GM19372 (cell line): ENCODE data around the gene KRT23.

Source experiments
- ATAC-seq: cut with Tn5 transposase; IDR thresholded peaks from one replicate; pipeline ENCODE4 v1.9.1; 2021; ENCODE audit warnings: mild to moderate bottlenecking, low read depth, moderate library complexity; ENCODE audit not compliant: unreplicated experiment

The KRT23 gene

DNA sequence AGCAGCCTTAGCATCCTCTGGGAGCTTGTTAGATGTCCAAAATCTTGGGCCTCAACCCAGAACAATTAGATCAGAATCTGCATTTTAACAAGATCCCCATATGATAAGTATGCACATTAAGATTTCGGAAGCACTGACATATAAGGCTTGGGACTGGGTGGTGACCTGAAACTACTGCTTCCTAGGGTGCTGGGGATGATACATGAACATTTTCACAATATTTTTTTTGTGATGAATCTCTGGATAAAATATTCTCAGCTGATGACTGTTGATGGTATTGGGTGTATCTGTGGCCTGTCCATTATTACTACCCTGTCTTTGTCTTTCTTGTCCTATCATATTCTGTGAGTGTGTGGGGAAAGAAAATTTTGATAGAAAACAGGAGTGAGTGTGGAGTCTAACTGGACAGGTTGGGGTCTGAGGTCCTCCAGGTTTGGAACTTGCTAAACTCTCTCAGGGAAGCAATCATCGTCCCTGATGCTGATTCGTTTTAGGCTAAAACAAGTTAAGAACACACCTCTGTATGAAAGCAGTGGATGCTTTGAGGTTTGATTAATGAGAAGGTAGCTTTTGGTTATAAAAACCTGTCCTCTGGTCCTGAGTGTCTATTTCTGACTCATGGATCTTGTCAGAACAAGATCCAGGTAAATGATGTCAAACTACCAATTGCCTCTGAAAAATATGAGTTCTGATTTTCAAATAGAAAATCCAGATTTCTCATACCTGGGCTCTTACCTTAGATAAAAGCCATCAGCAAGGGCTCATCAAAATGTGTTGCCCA, 23.2 kb downstream of the KRT23 start:
- no peak for ATAC-seq

DNA sequence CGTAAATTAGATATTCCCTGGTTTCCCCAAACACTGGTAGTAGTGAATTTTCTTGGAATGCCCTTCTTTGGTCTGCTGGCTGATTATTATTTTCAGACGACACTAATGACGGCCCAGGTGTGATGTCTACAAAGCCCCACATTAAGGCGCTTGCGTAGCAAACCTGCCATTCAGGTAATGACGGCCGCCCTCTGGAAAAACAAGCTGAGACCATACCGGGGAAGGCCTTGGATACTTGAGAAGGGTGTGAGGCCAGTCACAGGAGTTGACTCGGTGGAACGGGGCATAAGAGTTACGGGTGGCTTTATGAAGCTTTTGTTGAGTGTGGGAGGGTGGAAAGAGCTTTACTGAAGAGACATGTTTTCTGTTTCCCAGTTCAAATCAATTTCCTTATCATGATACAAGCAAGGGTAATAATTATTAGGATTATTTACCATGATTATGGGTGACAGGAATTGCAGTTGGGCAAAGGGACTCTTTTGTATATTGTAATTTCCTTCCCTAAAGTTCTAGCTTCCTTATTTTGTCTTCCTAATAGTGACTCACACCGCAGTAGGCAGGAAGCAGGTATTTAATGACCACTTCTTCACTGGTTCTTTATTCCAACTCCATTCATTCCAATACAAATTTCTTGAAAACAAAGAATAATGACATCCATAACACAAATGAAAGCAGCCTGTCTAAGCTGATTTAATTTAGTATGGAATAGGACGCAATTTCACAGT, 24.8 kb downstream of the KRT23 start:
- no peak for ATAC-seq

DNA sequence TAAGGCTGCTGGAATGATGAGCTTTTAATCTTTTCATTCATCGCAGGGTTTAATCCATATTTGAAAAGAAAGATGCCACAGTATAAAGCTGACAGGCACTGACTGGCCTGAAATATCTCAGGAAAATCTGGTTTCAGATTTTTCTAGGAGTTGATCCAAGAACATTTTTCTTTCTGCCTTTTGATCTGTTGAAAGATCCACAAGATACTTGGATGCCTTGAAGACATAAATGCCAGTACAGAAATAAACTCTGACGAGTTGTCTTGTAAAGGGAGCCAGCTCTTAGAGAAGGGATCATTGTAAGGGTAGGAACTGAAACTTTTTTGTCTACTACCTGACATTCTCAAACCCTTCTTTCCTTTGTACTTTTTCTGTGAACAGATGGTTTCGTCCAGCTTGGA, 27.0 kb downstream of the KRT23 start:
- ATAC-seq = no peak

DNA sequence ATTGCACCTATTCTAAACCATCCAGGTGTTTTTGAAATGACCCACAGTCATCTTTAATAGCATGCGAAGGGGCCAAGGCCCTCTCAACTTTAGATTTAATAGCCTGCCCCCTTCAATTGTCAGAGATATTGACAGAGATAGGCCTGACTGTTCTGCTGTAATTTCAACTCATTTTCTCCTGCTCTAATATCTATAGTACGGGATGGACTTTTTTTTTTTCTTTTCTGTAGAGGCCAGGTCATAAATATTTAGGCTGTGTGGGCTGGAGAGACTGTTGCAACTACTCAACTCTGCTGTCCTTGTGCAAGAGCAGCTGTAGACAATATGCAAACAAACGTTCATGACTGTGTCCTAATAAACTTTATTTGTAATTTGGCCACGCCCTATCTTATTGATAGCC, 27.7 kb downstream of the KRT23 start:
- ATAC-seq = no peak

DNA sequence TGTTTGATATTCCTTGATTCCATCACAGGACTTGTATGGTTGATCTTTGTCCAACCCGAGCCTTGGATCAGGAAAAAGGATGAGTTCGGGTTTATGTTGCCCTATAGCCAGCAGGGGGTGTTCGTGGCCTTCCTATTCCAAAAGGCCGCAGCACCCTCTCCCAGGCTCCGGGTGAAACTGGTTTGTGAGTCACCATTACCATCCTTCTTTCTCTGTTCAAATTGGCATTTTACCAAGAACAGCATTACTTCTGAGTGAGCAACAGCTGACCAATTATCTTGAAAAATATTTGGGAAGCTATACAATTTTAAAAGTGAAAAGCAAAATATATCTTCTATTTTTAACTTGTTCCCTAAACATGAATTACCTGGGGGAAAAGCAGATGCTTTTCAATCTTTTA, 28.1 kb downstream of the KRT23 start:
- no peak for ATAC-seq

DNA sequence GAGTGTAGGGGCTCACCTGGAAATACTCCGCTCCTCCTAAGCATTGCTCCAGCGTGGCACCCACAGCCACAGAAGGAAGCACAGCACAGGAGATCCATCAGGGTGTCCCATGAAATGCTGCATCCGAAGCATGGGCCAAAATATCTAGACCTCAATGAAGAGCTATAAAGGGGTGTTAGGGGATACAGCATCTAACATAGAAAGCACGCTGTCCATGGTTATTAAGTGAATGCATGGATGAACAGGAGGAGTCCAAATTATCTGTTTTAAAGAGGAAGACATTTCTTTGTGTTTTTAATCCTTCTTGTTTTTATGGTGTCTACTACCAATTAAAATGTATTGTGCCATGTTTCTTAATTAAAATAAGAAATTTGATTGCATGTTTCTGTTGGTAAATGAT, 30.8 kb downstream of the KRT23 start:
- no peak for ATAC-seq

DNA sequence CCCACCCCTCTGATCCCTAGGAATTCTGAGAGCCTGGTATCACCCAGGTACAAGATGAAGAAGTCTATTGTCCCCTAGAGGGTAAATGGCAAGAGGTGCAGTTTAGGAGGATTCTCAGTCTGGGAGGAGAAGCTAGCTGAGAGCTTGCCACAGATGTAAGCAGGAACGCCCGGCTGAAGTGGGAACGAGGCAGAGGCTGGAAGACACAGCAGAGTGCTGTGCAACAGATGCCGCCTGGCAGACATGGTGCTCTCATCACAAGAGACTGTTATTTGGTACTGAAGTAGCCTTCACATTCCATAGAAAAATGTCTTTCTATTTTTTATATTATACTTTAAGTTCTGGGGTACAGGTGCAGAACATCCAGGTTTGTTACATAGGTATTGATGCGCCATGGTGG, 32.1 kb downstream of the KRT23 start:
- no peak for ATAC-seq

DNA sequence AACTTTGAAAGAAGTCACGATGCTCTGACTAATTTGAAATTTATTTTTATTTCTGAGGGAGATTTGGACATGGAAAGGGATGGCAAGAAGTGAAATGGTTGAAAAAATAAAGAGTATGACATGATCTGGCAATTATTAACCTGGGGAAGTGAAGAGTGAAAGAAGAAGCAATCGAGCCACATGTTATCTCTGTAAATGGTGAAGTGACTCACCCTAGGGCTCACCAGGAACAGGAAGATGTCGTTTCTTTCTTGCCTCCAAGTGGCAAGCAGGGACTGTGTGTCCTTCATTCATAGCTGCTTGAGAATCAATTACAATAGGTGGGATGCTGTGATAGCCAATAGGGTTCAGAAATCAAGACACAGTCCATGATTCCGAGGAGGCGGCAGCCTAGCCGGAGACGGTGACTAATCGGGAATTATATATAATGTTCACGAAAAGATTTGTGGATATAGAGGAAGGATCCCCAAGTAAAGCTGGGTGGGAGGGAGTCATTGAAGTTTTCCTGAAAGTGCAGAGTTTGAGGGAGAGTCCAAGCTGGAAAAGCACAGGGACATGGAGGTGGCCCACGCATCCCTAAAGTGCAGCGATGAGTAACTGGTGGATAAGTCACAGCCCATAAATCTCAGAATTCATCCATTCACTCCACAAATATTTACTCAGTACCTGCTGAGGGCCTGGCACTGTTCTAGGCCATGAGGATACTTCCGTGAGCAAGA, 34.2 kb downstream of the KRT23 start:
- no peak for ATAC-seq

DNA sequence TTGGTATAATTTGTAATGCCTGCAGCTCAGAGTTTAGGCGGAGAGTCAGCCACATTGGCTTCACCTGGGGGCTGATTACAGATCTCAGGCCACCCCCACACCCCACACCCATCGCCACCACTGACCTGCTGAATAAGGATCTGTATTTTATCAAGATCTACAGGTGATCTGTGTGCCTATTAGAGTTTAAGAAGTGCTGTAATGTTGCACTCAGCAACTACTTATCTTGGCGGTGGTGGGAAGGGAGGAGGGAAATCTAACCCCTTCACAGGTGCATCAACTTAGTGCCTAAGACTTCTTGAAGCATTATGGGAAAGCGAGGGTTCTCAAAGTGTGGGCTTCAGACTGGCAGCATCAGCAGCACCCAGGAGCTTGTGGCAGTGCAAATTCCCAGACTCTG, 34.9 kb downstream of the KRT23 start:
- no peak for ATAC-seq

DNA sequence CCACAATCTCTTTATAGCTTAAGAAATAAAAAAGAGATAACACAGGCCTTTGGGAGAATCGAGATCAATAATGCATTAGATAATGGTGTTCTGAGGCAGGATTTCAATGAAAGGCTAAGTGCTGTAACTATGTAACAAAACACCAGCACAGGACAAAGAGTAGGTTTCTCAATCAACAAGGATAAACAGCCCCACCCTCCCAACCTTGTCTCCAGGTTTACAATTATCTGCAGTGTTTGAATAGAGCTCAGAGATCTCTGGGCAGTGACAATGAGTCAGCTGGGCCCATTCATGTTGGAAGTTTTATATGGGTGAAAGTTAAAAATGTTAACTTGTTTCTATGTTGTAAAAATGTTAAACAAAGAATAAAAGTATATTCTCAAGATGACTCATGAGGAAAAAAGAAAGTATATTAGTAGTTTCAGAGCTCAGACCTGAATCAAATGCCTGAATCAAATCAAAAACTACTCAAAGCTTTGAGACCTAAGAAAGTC, 35.4 kb downstream of the KRT23 start:
- no peak for ATAC-seq

DNA sequence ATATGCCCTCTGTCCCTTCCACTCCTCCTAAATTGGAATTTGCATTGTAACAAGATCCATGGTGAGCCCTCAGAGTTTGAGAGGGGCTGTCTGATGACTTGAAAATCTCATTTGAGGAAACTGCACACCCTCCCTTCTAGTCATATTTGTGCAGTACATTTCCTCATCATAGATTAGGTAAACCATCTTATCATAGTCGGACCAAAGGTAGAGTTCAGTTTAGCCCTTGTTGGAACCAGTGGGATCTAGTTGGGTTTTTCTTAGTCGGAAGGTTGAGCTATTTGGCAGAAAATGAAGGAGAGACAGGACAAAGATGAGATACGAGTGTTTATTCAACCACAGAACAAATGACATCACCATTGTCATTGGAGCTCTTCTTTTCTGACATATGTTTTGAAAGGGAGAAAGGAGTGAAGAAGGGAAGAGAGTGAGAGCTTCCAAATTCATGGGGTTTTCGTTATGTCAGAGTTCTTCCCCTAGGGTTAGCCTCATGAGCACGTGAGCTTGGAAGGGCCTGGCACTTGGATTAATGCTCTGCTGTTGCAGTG, 36.6 kb downstream of the KRT23 start:
- ATAC-seq = no peak

DNA sequence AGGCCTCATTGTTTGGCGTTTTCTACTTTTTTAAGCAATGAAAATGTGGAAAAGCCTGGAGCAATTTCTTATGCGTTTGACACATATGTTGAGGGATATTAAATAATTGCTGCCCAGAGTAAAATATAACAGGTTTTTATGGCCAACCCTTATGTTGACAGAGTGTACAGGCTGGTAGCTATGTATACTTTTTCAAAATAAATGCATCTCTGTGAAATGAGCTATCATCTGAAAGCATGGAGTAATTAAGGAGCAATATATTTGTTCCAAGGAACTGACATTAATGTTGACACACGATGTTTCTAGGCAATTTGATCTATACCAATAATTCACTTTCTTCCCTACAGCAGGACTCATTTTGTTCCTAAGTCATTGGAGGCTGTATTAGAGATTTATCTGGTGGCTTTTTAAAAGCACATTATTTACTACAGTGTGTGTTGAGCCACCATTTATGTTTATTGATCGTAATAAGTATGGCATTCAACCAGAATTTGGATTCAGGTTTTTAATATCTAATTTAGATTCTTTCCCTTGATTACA, 40.5 kb downstream of the KRT23 start:
- no peak for ATAC-seq

DNA sequence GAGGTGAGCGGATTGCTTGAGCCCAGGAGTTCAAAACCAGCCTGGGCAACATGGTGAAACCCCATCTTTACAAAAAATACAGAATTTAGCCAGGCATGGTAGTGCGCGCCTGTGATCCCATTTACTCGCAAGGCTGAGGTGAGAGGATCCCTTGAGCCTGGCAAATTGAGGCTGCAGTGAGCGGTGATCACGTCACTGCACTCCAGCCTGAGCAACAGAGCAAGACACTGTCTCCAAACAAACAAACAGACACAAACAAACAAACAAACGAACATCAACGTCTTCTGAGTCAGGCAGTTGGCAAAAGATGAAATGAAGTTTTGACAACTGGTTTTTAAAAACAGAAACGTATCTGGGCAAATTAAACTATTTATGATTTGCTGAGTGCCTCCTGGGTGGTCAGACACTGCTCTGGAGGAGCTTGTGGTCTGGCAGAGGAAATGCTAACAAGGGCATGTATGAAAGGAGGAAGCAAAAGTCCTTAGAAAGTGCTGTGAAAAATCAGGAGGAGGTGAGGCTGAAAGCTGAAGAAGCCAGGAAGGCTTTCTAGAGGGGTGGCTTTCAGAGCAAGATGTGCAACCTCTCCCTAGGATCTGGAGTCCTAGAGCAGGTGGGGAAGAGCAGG, 42.2 kb downstream of the KRT23 start:
- ATAC-seq = no peak

DNA sequence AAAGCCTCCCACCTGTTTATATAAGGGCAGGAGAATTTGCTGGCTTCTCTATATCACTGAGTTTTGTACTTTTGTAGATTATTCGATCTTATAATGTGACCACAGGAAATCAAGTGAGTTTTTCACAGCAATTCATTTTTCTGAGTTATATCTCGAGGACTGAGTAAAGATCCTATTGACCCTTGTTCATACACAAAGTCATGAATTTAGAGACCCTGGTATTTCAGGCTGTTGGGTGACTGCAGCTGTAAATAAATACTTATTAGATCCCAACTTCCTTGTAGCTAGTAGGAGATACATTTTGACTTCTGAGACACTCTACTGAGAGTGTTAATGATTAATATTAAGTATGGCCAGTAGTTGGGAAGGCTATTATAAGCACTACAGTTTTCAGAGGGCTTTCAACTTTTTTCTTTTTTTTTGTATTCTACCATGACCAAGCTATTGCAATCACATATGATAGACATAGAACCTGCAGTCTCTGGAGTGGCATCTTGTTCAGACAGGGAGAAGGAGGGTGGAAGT, 49.2 kb downstream of the KRT23 start:
- no peak for ATAC-seq

DNA sequence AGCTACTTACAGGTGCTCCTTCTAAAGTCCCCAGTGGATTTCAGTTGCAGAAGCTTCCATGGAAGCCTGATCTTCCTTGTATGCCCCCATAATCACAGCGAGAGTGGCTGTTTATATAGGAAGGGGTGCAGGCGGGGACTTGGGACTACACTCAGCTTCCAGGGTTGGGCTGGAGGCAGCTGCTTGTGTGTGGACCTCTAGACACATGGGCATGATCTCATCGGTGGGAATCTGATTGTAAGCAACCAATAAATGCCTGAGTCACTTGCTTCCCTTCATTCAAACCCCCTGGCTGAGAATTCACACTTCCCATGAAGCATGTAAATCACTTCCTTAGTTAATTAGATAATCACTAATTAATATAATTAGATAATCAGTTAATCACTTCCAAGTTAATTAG, 51.4 kb downstream of the KRT23 start:
- no peak for ATAC-seq

DNA sequence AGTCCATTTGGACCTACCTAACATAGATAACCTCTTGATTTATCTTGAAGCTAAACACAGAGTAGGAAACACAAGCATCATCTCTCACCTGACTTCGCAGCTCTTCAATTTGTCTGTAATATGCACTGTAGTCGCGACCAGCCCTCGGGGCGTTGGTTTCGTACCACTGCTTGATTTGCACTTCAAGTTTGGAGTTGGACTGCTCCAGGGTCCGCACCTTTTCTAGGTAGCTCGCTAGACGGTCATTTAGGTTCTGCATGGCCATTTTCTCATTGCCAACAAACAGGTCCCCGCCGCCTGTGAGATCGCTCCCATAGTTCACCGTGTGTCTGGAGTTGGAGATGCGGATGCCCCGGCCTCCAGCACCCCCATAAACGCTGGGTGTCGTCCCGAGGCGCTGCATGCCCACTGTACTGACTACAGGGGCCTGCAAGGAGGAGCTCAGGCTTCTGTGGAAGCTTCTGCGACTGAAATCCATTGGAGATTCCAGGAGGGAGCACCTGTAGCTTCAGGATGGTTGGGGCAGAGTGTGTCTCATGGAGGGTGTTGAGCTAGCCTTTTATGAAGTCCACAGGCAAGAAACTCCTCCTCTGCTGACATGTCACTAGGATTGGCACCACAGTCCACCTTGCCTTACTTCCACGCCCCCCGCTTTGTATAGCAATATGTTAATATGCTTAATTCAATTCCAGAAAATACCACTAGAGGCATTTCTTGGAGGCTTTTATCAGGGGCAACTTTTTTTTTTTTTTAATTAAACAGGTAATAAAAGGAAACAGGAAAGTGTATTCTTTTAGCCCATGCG, 52.5 kb downstream of the KRT23 start, which contains the start of gene KRT20:
TSS of gene KRT20 (minus strand) at position 535 of the 805 bp plus-strand sequence. CDS start at position 478, 57 bp downstream.
- ATAC-seq = no peak

DNA sequence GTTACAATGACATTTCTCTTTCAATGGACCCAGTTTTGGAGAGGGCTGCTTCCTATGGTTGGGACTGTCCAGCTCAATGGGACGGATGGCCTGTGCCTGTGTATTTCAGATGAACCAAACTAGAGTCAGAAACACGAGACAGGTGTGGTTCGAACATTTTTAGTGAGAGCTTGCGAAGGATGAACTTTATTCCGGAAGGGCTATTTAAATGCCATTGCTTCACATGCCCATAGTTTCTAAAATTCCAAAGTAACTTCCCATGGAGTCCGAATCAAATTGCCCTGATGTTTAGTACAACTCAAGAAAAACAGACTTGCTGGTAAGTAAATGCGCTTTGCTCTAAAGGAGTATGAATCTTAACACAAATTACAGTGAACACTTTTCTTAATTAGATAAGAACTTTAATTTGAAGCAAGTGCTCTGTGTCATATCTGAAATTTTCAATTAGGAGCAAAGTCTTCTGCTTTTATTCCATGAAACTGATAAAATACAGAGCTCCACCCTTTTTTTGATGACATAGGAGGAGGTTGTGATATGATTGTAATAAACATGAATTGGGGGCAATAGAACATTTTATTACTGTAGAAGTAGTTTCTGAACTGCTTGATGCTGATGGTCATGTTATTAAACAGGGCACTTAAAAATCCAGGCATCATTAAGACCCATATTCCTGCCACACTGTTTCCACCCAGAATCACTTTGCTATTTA, 53.7 kb downstream of the KRT23 start:
- ATAC-seq = no peak

DNA sequence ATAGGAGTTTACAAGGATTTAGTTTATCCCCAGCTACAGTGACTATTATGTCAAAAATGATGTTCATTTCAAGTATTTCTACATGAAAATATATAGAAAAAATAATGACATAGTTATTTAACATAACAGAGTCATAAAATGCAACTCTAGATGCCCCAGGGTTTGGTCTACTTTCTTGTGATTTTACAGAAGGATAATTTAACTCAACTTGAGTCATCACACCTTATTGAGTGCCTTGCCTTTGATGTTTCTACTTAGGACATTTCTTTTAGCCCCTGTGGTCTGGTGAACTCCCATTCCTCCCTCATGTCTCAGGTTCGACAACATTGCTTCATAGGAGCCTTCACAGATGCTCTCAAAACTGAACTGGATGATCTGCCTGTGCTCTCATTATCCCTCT, 54.4 kb downstream of the KRT23 start:
- ATAC-seq = no peak

DNA sequence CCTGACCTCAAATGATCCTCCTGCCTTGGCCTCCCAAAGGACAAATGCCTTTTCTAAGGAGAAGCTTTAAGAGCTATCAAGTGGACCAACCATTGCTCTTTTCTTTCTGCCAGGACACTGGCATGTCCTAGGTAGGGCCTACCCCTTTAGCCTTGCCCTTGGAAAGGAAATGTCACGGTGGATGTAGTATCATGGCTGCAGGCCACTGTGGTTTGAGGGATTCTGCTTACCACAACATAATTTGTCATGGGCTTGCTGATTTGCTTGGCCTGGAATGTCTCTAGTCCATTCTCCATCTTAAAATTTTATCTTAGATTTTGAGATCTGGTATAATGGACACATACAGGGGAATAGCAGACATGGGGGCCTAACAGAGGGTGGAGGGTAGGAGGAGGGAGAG, 58.4 kb downstream of the KRT23 start:
- ATAC-seq = no peak
